HG02870 (cell line): ENCODE data around the gene MGST3.
"Not testable (repeated sequence)": the region's sequence is repeated elsewhere in the genome, so short reads cannot be mapped to it uniquely, and the experiment has no call there.

ENCODE experiments used
- ATAC-seq: cut with Tn5 transposase; IDR thresholded peaks from one replicate; pipeline ENCODE4 v1.9.1; 2021; ENCODE audit warnings: mild to moderate bottlenecking, moderate library complexity; ENCODE audit not compliant: unreplicated experiment

MGST3 gene

GRCh38 chr1:165696625-165697100, 65.6 kb downstream of the MGST3 start:
- ATAC-seq = no peak

GRCh38 chr1:165697491-165697880, 66.5 kb downstream of the MGST3 start:
- ATAC-seq = no peak

GRCh38 chr1:165697881-165698760, 67.1 kb downstream of the MGST3 start, which contains the start of gene ALDH9A1:
Gene ALDH9A1 (minus strand): TSS chr1:165698562. CDS start chr1:165698558, 4 bp downstream.
- peak; percentile 91 for ATAC-seq

- ATAC-seq = peak; percentile 13
Observed at GRCh38 chr1:165698761-165699052, 67.7 kb downstream of the MGST3 start.

- ATAC-seq = no peak
Observed at GRCh38 chr1:165699577-165699976, 68.5 kb downstream of the MGST3 start.

- ATAC-seq = not testable (repeated sequence)
Observed at GRCh38 chr1:165701922-165702321, 70.9 kb downstream of the MGST3 start.

GRCh38 chr1:165703648-165704047, 72.6 kb downstream of the MGST3 start:
- no peak for ATAC-seq
